Endothelial cell of umbilical vein (primary cell): Measurements from ENCODE around the gene APMAP. TPM values are rescaled to one million over a fixed set of nuclear protein-coding genes. Genes with fewer than 3 reads are reported as not detected.

Experiments used
- BruUV-seq: library from RNA; stranded (reverse); fragments of 400-500 nt; replicated peaks from 2 replicates; lab custom pipeline; 2021; lab: Mats Ljungman, UMichigan
- CTCF ChIA-PET: fragments of 300-600, 350-600 bp; sonication (Branson Sonifier 250); formaldehyde crosslinking; loops from one replicate; lab custom pipeline; 2021; ENCODE audit warnings: antibody characterized with exemption, inconsistent platforms; lab: Charles Lee
- POLR2A ChIA-PET: fragments of 300-600, 350-600 bp; sonication (Branson Sonifier 250); formaldehyde crosslinking; loops from one replicate; lab custom pipeline; 2021; ENCODE audit warnings: antibody characterized with exemption, inconsistent platforms; lab: Charles Lee
- DNase-seq: peaks from one replicate; pipeline ENCODE4 v3.0.0-alpha.2; 2011; ENCODE audit warnings: low read depth, low spot score
- FAIRE-seq: peaks from 2 replicates; lab custom pipeline; 2011; peaks lifted over from hg19 to GRCh38; lab: Jason Lieb, UNC
- H2AFZ ChIP-seq: 2 replicates; pipeline ENCODE4 v1.6.0; 2012; ENCODE audit warnings: low read depth, low read length, control low read depth, inconsistent platforms
- H3K27ac ChIP-seq: 2 replicates; pipeline ENCODE4 v1.5.1; 2011; ENCODE audit warnings: low read depth, mild to moderate bottlenecking, control low read depth, low read length, moderate library complexity; ENCODE audit not compliant: insufficient read depth
- H3K27me3 ChIP-seq, 2 experiments: 2 replicates each; pipeline versions ENCODE4 v1.6.0 to v1.6.1; 2011; ENCODE audit warnings: low read length in 2 of 2, mixed read lengths in 1 of 2; ENCODE audit not compliant: control insufficient read depth in 2 of 2, insufficient read depth in 2 of 2
- H3K36me3 ChIP-seq, 2 experiments: 2 replicates in 1 of 2; 3 replicates in 1 of 2; pipeline ENCODE4 v1.5.1; 2011; ENCODE audit warnings: low read length in 2 of 2, mild to moderate bottlenecking in 1 of 2, moderate library complexity in 1 of 2; ENCODE audit not compliant: control insufficient read depth in 2 of 2, insufficient read depth in 2 of 2; ENCODE audit errors: extremely low read depth in 1 of 2
- H3K4me1 ChIP-seq: 3 replicates; pipeline ENCODE4 v1.5.1; 2011; ENCODE audit warnings: mild to moderate bottlenecking, low read length; ENCODE audit not compliant: control insufficient read depth, insufficient read depth; ENCODE audit errors: extremely low read depth
- H3K4me2 ChIP-seq: 2 replicates; pipeline ENCODE4 v1.6.1; 2011; ENCODE audit warnings: low read length, control low read depth, mixed read lengths; ENCODE audit not compliant: insufficient read depth
- H3K4me3 ChIP-seq, 3 experiments: fragments of 200-600 bp in 1 of 3; sonication (generic), shearing (Covaris generic) in 1 of 3; replicated peaks in 1 of 3; 2 replicates each; pipeline ENCODE4 v1.5.1; 2011 to 2016; ENCODE audit warnings: control low read depth in 3 of 3, low read length in 3 of 3, mild to moderate bottlenecking in 2 of 3, inconsistent platforms in 1 of 3, low read depth in 1 of 3, moderate library complexity in 1 of 3; ENCODE audit not compliant: insufficient read depth in 1 of 3
- H3K79me2 ChIP-seq: 2 replicates; pipeline ENCODE4 v1.6.0; 2012; ENCODE audit warnings: low read length, inconsistent platforms; ENCODE audit not compliant: control insufficient read depth, insufficient read depth
- H3K9ac ChIP-seq: replicated peaks from 2 replicates; pipeline ENCODE3; 2011; ENCODE audit warnings: low read length, control low read depth; ENCODE audit not compliant: insufficient read depth; ENCODE audit errors: extremely low read depth
- H3K9me1 ChIP-seq: replicated peaks from 3 replicates; pipeline ENCODE4 v1.6.0; 2011; ENCODE audit warnings: mild to moderate bottlenecking, low read length; ENCODE audit not compliant: control insufficient read depth, insufficient read depth; ENCODE audit errors: extremely low read depth
- H3K9me3 ChIP-seq: replicated peaks from 2 replicates; pipeline ENCODE4 v1.5.1; 2012; ENCODE audit warnings: low read length, inconsistent platforms; ENCODE audit not compliant: control insufficient read depth, insufficient read depth
- H4K20me1 ChIP-seq: replicated peaks from 2 replicates; pipeline ENCODE3; 2011; ENCODE audit warnings: mild to moderate bottlenecking, low read length; ENCODE audit not compliant: control insufficient read depth, insufficient read depth; ENCODE audit errors: extremely low read depth
- CTCF ChIP-seq, 2 donors: IDR thresholded peaks; 1 replicate in 1 of 2; 2 replicates in 1 of 2; pipeline ENCODE4 v1.5.1; 2011; ENCODE audit warnings: low read length in 2 of 2, mild to moderate bottlenecking in 2 of 2, moderate library complexity in 2 of 2, control low read depth in 1 of 2, inconsistent platforms in 1 of 2, low read depth in 1 of 2; ENCODE audit not compliant: insufficient read depth in 1 of 2; ENCODE audit errors: extremely low read depth in 1 of 2
- EZH2 ChIP-seq: IDR thresholded peaks from 2 replicates; pipeline ENCODE4 v1.6.1; 2012; ENCODE audit warnings: borderline replicate concordance, low read depth, mild to moderate bottlenecking, moderate library complexity, low read length, inconsistent platforms; ENCODE audit not compliant: severe bottlenecking
- JUN ChIP-seq: IDR thresholded peaks from 2 replicates; pipeline ENCODE4 v1.6.1; 2011; ENCODE audit warnings: borderline replicate concordance, low read depth; ENCODE audit not compliant: insufficient read length, insufficient read depth
- MYC ChIP-seq: IDR thresholded peaks from one replicate; pipeline ENCODE4 v1.6.1; 2011; ENCODE audit warnings: mild to moderate bottlenecking, low read depth, low read length
- POLR2AphosphoS5 ChIP-seq: IDR thresholded peaks from 2 replicates; pipeline ENCODE4 v1.6.1; 2012; ENCODE audit warnings: low read depth, mild to moderate bottlenecking, control low read depth, low read length, moderate library complexity; ENCODE audit not compliant: insufficient read depth
- dilution Hi-C: fragments of 300-500 bp; cut with MboI; formaldehyde crosslinking; loops from one replicate; pipeline ENCODE4 v1.15.0; 2019; ENCODE audit warnings: low sequenced_read_pairs; ENCODE audit not compliant: extremely low pct_ligation_motif_present
- intact Hi-C: fragments of 100-400 bp; cut with micrococcal nuclease; formaldehyde crosslinking; loops from one replicate; pipeline ENCODE4 v1.10.0; 2022
- polyA plus RNA-seq, 4 experiments: library from polyadenylated mRNA; depleted of rRNA in 3 of 4; stranded (reverse) in 3 of 4; unstranded in 1 of 4; fragments of >200 nt; gene quantifications; 2 replicates each; pipeline versions ENCODE4 v1.2.1 to v1.2.3, GENCODE V29; 2011 to 2012; ENCODE audit warnings: missing spikeins in 1 of 4
- total RNA-seq: library from RNA; stranded (reverse); gene quantifications from 2 replicates; pipeline ENCODE4 v1.2.3, GENCODE V29; 2021

APMAP gene
- total and polyA plus RNA-seq, 2 donors (not counting 3 experiments of a cell fraction or from before 2014, with no cell fraction given) = 80.7 to 110 TPM

- intact Hi-C loops = no loop called here
- peaks cover 2 to 5% of the 10 kb centered on the region in 2 experiments for H3K36me3 ChIP-seq
- H3K9me1 ChIP-seq = no peaks in the 10 kb centered on the region
- H2AFZ ChIP-seq = no peak overlapping the region
- H3K4me1 ChIP-seq = peaks cover 8% of the 10 kb centered on the region
- CTCF ChIA-PET = no interaction called here
- DNase-seq (no peak), FAIRE-seq (no peak)
- no peak overlapping the region for H3K9ac ChIP-seq
- BruUV-seq = no TSS peak
- no peaks in the 10 kb centered on the region for H3K9me3 ChIP-seq
- POLR2A ChIA-PET = no interaction called here
- H3K79me2 ChIP-seq = peaks cover 4% of the 10 kb centered on the region
- H3K27me3 ChIP-seq = no peaks in the 10 kb centered on the region
- dilution Hi-C loops = no loop called here
- TF ChIP-seq MYC = no peak
- TF ChIP-seq CTCF (IDR thresholded peaks at IDR 0.05; ENCODE audit: extremely low read depth in 1 of 2, insufficient read depth in 1 of 2, low read depth in 1 of 2, low read length in 2 of 2) = no peak
- no peak for TF ChIP-seq JUN
- TF ChIP-seq EZH2 = no peak
- no peak for TF ChIP-seq POLR2AphosphoS5
- H3K27ac ChIP-seq = no peak overlapping the region
- no peak overlapping the region for H3K4me2 ChIP-seq
- H3K4me3 ChIP-seq = no peak overlapping the region
- no peaks in the 10 kb centered on the region for H4K20me1 ChIP-seq
Observed at GRCh38 chr20:24979036-24979960, 13.3 kb downstream of the APMAP start.
